ENCODE measurements around the gene C17orf67.

C17orf67 gene

GRCh38 chr17:56876766-56877179, 43.1 kb upstream of the C17orf67 start:
- TF ChIP-seq, protein P1, sequence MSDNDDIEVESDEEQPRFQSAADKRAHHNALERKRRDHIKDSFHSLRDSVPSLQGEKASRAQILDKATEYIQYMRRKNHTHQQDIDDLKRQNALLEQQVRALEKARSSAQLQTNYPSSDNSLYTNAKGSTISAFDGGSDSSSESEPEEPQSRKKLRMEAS (IDR thresholded peaks at IDR 0.05; ENCODE audit: low read depth, low read length): no peak
- TF ChIP-seq POLR2A (IDR thresholded peaks at IDR 0.05; ENCODE audit: extremely low read depth, insufficient read length): no peak
- TF ChIP-seq MYC (IDR thresholded peaks at IDR 0.05; ENCODE audit: low read depth, low read length): no peak
- TF ChIP-seq, protein P2, sequence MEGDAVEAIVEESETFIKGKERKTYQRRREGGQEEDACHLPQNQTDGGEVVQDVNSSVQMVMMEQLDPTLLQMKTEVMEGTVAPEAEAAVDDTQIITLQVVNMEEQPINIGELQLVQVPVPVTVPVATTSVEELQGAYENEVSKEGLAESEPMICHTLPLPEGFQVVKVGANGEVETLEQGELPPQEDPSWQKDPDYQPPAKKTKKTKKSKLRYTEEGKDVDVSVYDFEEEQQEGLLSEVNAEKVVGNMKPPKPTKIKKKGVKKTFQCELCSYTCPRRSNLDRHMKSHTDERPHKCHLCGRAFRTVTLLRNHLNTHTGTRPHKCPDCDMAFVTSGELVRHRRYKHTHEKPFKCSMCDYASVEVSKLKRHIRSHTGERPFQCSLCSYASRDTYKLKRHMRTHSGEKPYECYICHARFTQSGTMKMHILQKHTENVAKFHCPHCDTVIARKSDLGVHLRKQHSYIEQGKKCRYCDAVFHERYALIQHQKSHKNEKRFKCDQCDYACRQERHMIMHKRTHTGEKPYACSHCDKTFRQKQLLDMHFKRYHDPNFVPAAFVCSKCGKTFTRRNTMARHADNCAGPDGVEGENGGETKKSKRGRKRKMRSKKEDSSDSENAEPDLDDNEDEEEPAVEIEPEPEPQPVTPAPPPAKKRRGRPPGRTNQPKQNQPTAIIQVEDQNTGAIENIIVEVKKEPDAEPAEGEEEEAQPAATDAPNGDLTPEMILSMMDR (IDR thresholded peaks at IDR 0.05; ENCODE audit: low read depth, low read length): no peak
- no peak for DNase-seq (ENCODE audit: low read depth)
- H3K4me3 ChIP-seq (ENCODE audit: low read depth, low read length): no peak overlapping the region

DNA sequence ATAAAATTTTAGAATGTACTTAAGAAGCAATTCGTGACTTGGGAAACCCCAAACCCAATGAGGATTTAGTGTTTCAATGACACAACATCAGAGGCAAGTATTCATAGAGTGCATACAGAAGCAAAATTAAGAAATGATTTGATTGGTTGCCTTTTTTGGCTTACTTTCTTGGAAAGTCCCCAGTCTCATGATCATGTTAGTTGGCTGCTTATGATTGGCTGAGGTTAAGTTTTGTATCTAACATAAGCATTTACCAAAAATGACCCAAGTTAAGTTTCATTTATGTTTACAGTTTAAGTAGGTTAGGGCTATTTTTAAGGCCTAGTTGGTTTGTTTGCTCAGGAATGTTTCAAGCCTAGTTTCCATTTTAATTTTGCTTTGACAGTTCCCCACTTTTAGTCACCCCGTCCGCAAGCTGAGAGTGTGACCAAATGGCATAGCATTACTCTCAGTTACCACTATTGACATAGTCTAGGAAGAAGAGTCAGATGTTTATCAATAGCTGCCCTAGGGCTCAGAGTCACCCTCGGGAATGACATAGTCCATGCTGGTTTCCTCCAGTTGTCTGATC, 36.4 kb upstream of the C17orf67 start:
- TF ChIP-seq MYC (IDR thresholded peaks at IDR 0.05; ENCODE audit: low read depth, low read length) (no peak), POLR2A (IDR thresholded peaks at IDR 0.05; ENCODE audit: extremely low read depth, insufficient read length) (no peak)
- TF ChIP-seq, protein P2 (IDR thresholded peaks at IDR 0.05; ENCODE audit: low read depth, low read length): no peak
- TF ChIP-seq, protein P1 (IDR thresholded peaks at IDR 0.05; ENCODE audit: low read depth, low read length): no peak
- no peak overlapping the region for H3K4me3 ChIP-seq (ENCODE audit: low read depth, low read length)
- no peak for DNase-seq (ENCODE audit: low read depth)

DNA sequence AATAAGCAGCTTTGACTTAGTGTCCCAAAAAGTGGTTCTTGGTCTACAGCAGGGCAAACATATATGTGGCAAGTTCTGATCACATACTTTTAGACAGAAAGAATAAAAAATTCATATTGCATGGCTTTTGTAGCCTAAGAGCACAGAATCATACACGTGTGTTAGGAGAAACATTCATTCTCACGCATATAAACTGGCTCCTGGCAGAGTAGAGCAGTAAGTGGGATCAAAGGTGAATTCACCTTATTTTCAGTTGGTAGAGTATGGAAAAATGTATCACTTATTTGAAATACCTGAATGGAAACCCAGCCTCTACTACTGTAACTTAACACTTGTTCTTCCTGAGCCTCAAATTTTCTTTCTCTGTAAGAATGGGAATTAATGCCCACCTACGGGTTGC, 35.0 kb upstream of the C17orf67 start:
- DNase-seq (ENCODE audit: low read depth): no peak
- H3K4me3 ChIP-seq (ENCODE audit: low read depth, low read length): no peak overlapping the region
- TF ChIP-seq MYC (IDR thresholded peaks at IDR 0.05; ENCODE audit: low read depth, low read length) (no peak), POLR2A (IDR thresholded peaks at IDR 0.05; ENCODE audit: extremely low read depth, insufficient read length) (no peak)
- TF ChIP-seq, protein P2 (IDR thresholded peaks at IDR 0.05; ENCODE audit: low read depth, low read length): no peak
- TF ChIP-seq, protein P1 (IDR thresholded peaks at IDR 0.05; ENCODE audit: low read depth, low read length): no peak

- DNase-seq (ENCODE audit: low read depth): no peak
- TF ChIP-seq, protein P1 (IDR thresholded peaks at IDR 0.05; ENCODE audit: low read depth, low read length): no peak
- TF ChIP-seq POLR2A (IDR thresholded peaks at IDR 0.05; ENCODE audit: extremely low read depth, insufficient read length): no peak
- no peak for TF ChIP-seq MYC (IDR thresholded peaks at IDR 0.05; ENCODE audit: low read depth, low read length)
- TF ChIP-seq, protein P2 (IDR thresholded peaks at IDR 0.05; ENCODE audit: low read depth, low read length): no peak
- no peak overlapping the region for H3K4me3 ChIP-seq (ENCODE audit: low read depth, low read length)
These were observed 34.2 kb upstream of the C17orf67 start for GRCh38 chr17:56867948-56868376.

GRCh38 chr17:56866496-56866895, 32.8 kb upstream of the C17orf67 start:
- H3K4me3 ChIP-seq (ENCODE audit: low read depth, low read length): no peak overlapping the region
- TF ChIP-seq, protein P2 (IDR thresholded peaks at IDR 0.05; ENCODE audit: low read depth, low read length): no peak
- no peak for TF ChIP-seq MYC (IDR thresholded peaks at IDR 0.05; ENCODE audit: low read depth, low read length)
- TF ChIP-seq, protein P1 (IDR thresholded peaks at IDR 0.05; ENCODE audit: low read depth, low read length): no peak
- no peak for TF ChIP-seq POLR2A (IDR thresholded peaks at IDR 0.05; ENCODE audit: extremely low read depth, insufficient read length)
- peak; percentile 40 for DNase-seq (ENCODE audit: low read depth)

Measured in NB4 (cell line).